Urinary bladder (tissue), 4 donors: ENCODE results near the gene MKI67. TPM values are rescaled to one million over a fixed set of nuclear protein-coding genes. Genes with fewer than 3 reads are reported as not detected.

Experiments used
- DNase-seq: peaks from one replicate; pipeline ENCODE4 v3.0.0-alpha.2; 2015; ENCODE audit errors: extremely low spot score
- H3K27ac ChIP-seq: one replicate; pipeline ENCODE4 v1.5.1; 2013; ENCODE audit warnings: low read depth, mild to moderate bottlenecking, moderate library complexity
- H3K36me3 ChIP-seq: one replicate; pipeline ENCODE4 v1.6.1; 2013; ENCODE audit warnings: mild to moderate bottlenecking, moderate library complexity; ENCODE audit not compliant: insufficient read depth
- H3K4me1 ChIP-seq: one replicate; pipeline ENCODE4 v1.6.1; 2013; ENCODE audit warnings: mild to moderate bottlenecking, moderate library complexity; ENCODE audit not compliant: insufficient read depth
- H3K4me3 ChIP-seq: one replicate; pipeline ENCODE4 v1.5.1; 2013; ENCODE audit warnings: low read depth, low read length
- WGBS: extraction: QIAGEN DNeasy Blood & Tissue Kit; methylation state at CpG from one replicate; pipeline ENCODE4 v1.1.7; 2013; 5-methylcytosine and 5-hydroxymethylcytosine counted together
- polyA plus RNA-seq: library from polyadenylated mRNA; stranded (reverse); fragments of 200-250 nt; gene quantifications from one replicate; pipeline ENCODE4 v1.2.3, GENCODE V29; 2013
- total RNA-seq: library from RNA; depleted of rRNA; stranded (reverse); fragments of >200 nt; gene quantifications from one replicate; pipeline ENCODE4 v1.2.3, GENCODE V29; 2014
- donor health status: healthy with polysubstance abuse.
- donor health status: healthy.

Gene MKI67
- total and polyA plus RNA-seq, 2 donors: 0.42 to 17.8 TPM

- Histone ChIP-seq H3K4me3 (no peak overlapping the region), H3K36me3 (no peaks in the 10 kb centered on the region), H3K4me1 (no peaks in the 10 kb centered on the region), H3K27ac (no peak overlapping the region)
- DNase-seq: no peak
- WGBS: 92% methylated on average over 6 of the region's 6 CpGs
Observed at GRCh38 chr10:128111696-128112095, 14.5 kb downstream of the MKI67 start.

GRCh38 chr10:128110339-128110738, 15.9 kb downstream of the MKI67 start:
- H3K4me3 ChIP-seq: no peak overlapping the region
- H3K27ac ChIP-seq: no peak overlapping the region
- no peaks in the 10 kb centered on the region for H3K4me1 ChIP-seq
- WGBS: 97% methylated on average over 3 of the region's 3 CpGs
- no peak for DNase-seq
- no peaks in the 10 kb centered on the region for H3K36me3 ChIP-seq

- 93% methylated on average over 4 of the region's 4 CpGs for WGBS
- no peak overlapping the region for H3K27ac ChIP-seq
- H3K4me1 ChIP-seq: no peaks in the 10 kb centered on the region
- no peak overlapping the region for H3K4me3 ChIP-seq
- no peak for DNase-seq
- H3K36me3 ChIP-seq: no peaks in the 10 kb centered on the region
Observed at GRCh38 chr10:128109707-128110106, 16.5 kb downstream of the MKI67 start.

- no peaks in the 10 kb centered on the region for H3K4me1 ChIP-seq
- WGBS: 97% methylated on average over 4 of the region's 4 CpGs
- DNase-seq: no peak
- H3K36me3 ChIP-seq: no peaks in the 10 kb centered on the region
- H3K27ac ChIP-seq: no peak overlapping the region
- H3K4me3 ChIP-seq: no peak overlapping the region
Observed at GRCh38 chr10:128105383-128105782, 20.8 kb downstream of the MKI67 start.

- Histone ChIP-seq H3K36me3 (no peaks in the 10 kb centered on the region), H3K27ac (no peak overlapping the region), H3K4me3 (no peak overlapping the region), H3K4me1 (no peaks in the 10 kb centered on the region)
- WGBS: 84% methylated on average over 8 of the region's 8 CpGs
- DNase-seq: no peak
Observed at GRCh38 chr10:128103229-128103714, 23.0 kb downstream of the MKI67 start.

- WGBS: 74% methylated on average over 19 of the region's 19 CpGs
- H3K4me3 ChIP-seq: no peak overlapping the region
- no peaks in the 10 kb centered on the region for H3K36me3 ChIP-seq
- no peak for DNase-seq
- H3K4me1 ChIP-seq: no peaks in the 10 kb centered on the region
- no peak overlapping the region for H3K27ac ChIP-seq
Observed at GRCh38 chr10:128102480-128103228, 23.6 kb downstream of the MKI67 start.

- no peaks in the 10 kb centered on the region for H3K4me1 ChIP-seq
- no peak overlapping the region for H3K27ac ChIP-seq
- H3K4me3 ChIP-seq: no peak overlapping the region
- DNase-seq: no peak
- H3K36me3 ChIP-seq: no peaks in the 10 kb centered on the region
- 84% methylated on average over 1 of the region's 1 CpG for WGBS
Observed at GRCh38 chr10:128101901-128102300, 24.3 kb downstream of the MKI67 start.

GRCh38 chr10:128099901-128100300, 26.3 kb downstream of the MKI67 start:
- no peak overlapping the region for H3K27ac ChIP-seq
- H3K4me3 ChIP-seq: no peak overlapping the region
- no peaks in the 10 kb centered on the region for H3K36me3 ChIP-seq
- H3K4me1 ChIP-seq: no peaks in the 10 kb centered on the region
- WGBS: 96% methylated on average over 10 of the region's 10 CpGs
- DNase-seq: no peak

- no peak for DNase-seq
- H3K4me1 ChIP-seq: no peaks in the 10 kb centered on the region
- H3K4me3 ChIP-seq: no peak overlapping the region
- H3K36me3 ChIP-seq: no peaks in the 10 kb centered on the region
- no peak overlapping the region for H3K27ac ChIP-seq
- WGBS: 95% methylated on average over 10 of the region's 10 CpGs
Observed at GRCh38 chr10:128098631-128099030, 27.6 kb downstream of the MKI67 start.

GRCh38 chr10:128097783-128098182, 28.4 kb downstream of the MKI67 start:
- Histone ChIP-seq H3K36me3 (no peaks in the 10 kb centered on the region), H3K27ac (no peak overlapping the region), H3K4me1 (no peaks in the 10 kb centered on the region), H3K4me3 (no peak overlapping the region)
- no peak for DNase-seq
- 84% methylated on average over 8 of the region's 8 CpGs for WGBS

GRCh38 chr10:128096486-128097199, 29.6 kb downstream of the MKI67 start:
- Histone ChIP-seq H3K4me3 (no peak overlapping the region), H3K36me3 (no peaks in the 10 kb centered on the region), H3K4me1 (no peaks in the 10 kb centered on the region), H3K27ac (no peak overlapping the region)
- no peak for DNase-seq
- 77% methylated on average over 5 of the region's 5 CpGs for WGBS

- WGBS: 84% methylated on average over 11 of the region's 11 CpGs
- H3K4me1 ChIP-seq: no peaks in the 10 kb centered on the region
- no peak for DNase-seq
- no peak overlapping the region for H3K27ac ChIP-seq
- H3K4me3 ChIP-seq: no peak overlapping the region
- H3K36me3 ChIP-seq: no peaks in the 10 kb centered on the region
Observed at GRCh38 chr10:128095753-128096469, 30.3 kb downstream of the MKI67 start.

- WGBS: 82% methylated on average over 11 of the region's 11 CpGs
- DNase-seq: no peak
- Histone ChIP-seq H3K27ac (no peak overlapping the region), H3K4me1 (no peaks in the 10 kb centered on the region), H3K4me3 (no peak overlapping the region), H3K36me3 (no peaks in the 10 kb centered on the region)
Observed at GRCh38 chr10:128095027-128095752, 31.0 kb downstream of the MKI67 start.
